CD1c-positive myeloid dendritic cell (primary cell): ENCODE data around the gene MMAB.
"Not testable (repeated sequence)": the region's sequence is repeated elsewhere in the genome, so short reads cannot be mapped to it uniquely, and the experiment has no call there.

Experiments used
- DNase-seq: peaks from one replicate; pipeline ENCODE4 v3.0.0-alpha.2; 2016; ENCODE audit errors: extremely low spot score

MMAB gene

DNA sequence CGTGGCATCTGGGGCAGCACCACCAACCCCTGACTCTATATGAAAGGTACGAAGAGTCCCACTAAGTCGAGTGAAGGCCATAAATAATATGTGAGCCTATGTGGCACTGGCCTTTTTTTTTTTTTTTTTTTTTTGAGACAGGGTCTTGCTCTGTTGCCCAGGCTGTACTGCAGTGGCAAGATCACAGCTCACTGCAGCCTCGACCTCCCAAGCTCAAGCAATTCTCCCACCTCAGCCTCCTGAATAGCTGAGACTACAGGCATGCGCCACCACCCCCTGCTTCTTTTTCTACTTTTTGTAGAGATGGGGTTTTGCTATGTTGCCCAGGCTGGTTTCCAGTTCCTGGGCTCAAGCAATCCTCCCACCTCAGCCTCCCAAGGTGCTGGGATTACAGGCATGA, 28.8 kb upstream of the MMAB start:
- not testable (repeated sequence) for DNase-seq

DNA sequence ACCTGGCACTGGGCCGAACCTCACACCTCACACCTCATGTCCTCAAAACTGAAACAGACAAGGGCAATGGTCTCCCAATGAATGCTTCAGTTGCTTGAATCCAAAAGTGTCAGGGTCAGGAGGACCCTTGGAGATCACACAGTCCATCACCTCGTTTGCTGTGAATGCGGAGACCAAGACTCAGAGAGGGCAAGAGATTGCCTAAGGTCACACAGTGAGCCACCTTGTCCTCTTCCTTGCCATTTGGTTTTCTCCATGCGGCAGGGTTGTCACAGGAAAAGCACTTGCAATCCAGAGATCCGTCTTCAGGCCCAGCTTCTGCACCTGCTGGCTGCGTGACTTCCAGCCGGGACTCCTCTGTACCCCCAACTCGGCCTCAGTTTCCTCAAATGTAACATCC, 28.3 kb upstream of the MMAB start:
- DNase-seq, result no peak

DNA sequence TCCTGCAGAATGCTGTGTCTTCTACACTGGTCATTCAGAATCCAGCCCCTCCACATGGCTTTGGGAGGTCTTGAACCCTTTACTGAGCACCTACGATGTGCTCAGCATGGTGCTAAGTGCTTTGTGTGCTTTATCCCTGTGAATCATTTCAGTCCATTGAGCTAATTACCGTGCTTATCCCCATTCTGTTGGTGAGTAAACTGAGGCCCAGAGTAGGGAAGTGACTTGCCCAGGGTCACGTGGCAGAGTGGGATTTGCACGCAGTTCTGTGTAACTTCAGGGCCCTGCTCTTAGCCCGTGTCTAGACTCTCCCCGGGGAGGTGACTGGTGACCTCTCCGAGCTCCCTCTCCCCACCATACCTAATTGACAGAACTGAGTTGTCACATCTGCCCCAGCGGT, 27.7 kb upstream of the MMAB start:
- no peak for DNase-seq

DNA sequence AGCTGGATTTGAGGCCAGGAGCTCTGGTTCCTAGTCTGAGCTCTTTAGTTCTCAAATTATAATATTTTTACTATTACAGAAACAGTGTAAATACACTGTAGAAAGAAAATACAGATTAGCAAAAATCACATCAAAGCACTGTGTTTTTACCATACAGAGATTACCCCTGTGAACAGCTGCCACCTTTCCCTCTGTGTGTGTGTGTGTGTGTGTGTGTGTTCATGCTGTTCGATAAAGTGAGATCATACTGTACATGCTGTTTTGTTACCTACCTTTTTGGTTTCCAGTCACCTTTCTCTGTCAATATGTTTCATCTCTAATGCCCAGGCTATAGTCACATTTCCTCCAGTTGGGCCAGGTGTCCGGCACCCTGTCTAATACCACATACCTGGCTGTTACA, 27.2 kb upstream of the MMAB start:
- no peak for DNase-seq

DNA sequence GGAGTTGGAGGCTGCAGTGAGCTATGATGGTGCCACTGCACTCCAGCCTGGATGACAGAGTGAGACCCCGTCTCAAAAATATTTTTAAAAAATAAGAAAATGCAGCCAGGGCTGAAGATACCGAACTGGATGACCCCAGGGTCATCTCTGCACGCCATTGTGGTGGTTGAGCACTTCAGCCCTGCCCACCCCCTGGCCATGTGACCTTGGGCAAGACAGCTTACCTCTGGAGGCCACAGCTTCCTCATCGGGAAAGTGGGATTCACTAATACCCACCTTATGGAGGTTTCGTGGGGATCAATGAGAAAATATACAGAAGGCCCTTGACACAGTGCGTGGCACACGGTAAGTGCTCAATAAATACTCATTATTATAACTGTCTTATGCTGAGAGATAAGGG, 25.8 kb upstream of the MMAB start:
- DNase-seq, result no peak

DNA sequence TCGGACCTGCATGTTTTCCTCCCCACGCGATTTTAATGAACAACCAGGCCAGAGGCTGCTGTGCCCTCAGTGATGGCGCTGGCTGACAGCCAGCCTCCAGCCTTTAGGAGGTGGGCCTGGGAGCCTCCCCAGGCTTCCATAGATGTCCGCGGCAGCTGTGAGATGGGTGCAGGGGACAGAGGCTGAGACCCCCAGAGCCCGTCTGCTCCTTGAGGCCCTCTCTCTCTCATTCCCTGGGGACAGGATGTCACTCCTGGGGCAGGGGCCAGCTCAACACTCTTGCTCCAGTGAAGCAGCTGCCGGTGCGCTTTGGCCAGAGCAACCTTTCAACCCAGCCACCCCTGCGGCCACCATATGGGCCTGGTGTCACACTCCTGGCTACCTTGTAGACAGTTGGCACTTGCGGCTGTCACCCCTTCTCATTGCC, 25.1 kb upstream of the MMAB start:
- DNase-seq, result no peak

DNA sequence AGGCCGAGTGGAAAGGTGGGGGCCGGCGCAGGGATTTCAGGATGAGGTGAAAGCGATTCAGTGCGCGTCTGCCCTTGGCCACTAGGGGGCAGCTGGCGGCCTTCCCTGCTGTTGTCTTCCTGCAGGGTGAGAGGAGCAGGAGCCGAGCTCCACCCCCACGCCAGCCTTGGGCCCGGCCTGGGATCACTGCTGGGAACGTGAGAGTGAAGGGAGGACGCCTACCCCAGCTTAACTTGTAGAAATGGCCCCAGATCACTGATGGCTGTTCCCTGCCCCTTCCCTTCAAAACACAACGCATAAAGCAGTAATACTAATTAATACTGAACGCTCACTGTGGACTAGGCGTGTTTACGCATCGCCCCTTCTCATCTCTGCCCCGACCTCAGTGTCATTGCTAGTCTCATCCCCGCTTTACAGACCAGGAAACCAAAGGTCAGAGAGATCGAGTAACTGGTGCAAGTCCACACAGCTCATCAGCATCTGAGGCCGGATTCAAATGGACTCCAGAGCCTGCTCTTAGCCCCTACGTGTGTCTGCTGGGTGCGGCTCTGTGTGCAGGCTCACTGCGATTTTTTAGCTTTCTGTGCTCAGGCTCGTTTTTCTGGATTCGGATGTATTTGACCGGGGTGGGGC, 24.6 kb upstream of the MMAB start:
- peak; percentile 73 for DNase-seq

DNA sequence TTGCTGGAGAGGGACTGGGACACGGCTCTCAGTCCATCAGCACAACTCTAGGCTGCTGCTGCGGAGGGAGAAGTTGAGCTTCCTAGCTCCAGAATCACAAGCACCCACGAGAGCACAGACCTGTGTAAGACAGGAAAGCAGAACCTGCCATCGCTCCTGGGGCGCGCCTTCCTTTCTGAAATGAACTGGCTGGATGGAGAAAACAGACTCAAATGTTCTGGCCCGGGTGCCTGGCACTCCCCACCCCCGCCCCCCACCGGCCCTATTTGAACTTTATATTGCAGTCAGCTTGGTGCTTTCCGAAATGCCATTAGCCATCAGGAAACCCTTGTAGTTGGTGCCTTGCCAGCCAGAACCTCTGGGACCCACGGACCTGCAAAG, 24.1 kb upstream of the MMAB start:
- DNase-seq, result no peak

DNA sequence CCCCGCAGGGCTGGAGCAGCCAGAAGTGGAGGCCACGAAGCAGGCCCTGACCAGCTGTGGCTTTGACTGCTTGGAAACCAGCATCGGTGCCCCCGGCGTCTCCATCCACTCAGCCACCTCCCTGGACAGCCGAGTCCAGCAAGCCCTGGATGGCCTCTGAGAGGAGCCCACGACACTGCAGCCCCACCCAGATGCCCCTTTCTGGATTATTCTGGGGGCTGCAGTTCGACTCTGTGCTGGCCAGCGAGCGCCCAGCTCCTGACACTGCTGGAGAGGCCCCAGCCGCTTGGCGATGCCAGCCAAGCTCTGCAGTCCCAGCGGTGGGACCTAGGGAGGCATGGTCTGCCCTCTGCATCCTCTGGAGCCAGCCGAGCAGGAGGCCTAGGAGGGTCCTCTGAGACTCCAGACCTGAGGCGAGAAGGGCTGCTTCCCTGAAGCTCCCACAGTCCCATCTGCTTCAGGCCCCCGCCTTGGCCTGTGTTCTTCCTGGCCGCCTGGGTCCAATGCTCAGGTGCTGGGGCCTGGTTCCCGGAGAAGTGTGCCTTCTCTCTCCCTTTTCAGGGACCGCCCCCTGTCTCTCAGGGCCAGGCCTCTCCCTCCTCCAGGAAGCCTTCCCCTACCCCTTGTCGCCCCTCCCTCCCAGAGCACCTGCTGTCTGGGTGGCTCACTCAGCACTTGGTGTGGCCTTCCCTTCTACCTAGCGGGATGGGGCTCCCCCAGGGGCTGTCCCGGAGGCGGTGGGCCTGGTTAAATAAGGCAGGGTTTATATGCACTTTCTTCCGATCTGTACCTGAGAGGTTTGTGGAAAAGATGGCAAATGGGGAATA, 23.3 kb upstream of the MMAB start:
- no peak for DNase-seq

DNA sequence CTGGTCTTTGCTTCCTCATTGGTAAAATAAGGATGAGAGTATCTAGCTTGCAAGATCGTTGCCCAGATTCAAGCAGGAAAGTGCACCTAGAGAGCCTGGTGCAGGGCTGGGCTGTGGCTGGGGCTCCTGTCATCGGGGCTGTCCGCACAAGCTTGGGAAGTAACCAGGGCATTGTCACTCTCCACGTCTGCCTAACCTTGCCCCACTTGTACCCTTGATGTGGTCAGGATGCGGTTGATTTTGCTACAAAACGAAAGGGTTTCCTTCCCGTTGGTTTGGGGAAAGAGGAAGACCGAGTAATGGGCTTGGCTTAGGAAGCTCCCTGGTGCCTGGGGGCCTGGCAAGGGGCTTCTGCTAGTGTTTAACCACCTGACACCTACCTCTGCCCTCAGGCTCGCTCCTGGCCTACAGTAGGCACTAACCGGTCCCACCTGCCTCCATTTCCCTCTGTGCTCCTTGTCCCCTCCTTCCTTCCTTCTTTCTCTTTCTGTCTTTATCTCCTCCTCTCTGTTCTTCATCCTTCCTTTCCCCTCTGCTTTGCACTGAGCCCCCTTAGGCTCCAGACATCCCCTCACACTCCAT, 22.1 kb upstream of the MMAB start:
- peak; percentile 16 for DNase-seq

DNA sequence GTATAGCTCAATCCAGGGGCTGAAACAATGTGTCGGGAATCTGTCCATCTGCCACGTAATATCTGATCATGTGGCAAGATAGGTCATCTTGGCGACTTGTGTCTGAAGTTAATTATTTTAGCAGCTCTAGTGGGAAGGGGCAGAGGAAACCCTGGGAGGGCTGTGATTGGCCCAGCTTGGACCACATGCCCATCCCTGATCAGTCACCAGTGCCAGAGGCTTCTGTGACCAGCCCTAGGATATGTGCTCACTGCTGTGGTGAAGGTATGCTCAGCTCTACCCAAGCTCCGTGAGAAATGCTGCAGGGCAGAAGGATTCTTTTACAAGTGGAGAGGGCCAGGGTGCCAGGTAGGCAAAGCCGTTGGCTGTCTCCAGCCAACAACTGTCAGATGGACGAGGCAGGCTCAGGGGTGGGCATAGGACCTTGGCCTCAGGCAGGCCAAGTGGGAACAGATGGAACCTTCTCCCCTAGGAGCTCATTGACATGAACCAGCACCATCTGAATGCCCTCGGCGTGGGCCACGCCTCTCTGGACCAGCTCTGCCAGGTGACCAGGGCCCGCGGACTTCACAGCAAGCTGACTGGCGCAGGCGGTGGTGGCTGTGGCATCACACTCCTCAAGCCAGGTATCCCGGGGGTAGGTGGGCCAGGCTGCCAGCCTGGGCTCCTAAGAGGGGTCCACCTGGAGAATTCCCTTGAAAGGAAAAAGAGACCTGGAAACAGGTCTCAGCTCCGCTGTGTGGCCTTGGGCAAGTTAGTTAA, 21.4 kb upstream of the MMAB start:
- no peak for DNase-seq

DNA sequence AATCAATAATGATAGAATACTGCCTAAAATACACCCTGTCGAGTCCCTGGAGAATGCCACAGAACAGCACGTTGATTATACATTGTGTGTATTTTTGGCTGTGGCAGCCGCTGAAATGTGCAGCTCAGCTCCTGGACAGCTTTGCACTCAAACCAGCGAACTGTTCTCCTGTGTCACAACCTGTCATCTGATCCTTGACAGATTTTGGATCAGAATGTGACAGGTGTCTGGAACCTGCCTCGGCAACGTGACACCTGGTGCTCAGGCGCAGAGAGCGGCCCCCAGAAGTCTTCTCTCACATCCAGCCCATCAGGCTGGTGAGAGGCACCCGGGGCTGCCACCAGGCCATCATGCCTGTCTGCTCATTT, 19.6 kb upstream of the MMAB start:
- no peak for DNase-seq

DNA sequence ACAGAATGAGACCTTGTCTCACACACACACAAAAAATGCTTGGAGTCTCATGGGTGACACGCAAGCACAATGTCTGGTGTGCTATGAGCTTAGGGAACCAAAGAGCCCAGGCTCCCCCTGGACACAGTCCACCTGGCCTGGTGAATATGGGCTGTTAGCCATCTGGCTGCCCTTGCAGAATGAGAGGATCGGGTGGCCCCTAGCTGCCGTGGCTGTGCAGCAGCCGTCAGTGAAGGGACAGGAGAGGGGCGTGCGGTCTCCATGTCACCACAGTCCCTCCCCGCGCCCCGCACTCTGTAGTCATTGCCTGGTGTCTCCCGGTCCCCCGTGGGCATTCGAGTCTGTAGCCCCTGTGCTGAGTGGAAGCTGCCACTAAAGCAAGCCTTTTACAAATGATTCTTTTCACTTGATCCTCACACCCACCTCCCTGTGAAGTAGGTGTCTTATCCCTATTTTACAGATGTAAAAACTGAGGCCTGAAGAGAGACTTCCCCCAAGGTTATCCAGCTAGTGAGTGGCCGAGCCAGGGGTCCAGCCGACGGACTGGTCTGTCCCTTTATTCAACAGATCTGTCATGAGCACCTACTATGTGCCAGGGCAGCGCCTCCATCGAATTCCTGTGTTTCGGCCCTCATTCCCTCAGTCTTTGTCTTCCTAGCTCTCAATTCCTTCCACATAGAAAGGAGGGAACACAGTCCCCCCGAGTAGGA, 19.0 kb upstream of the MMAB start:
- DNase-seq, result no peak

DNA sequence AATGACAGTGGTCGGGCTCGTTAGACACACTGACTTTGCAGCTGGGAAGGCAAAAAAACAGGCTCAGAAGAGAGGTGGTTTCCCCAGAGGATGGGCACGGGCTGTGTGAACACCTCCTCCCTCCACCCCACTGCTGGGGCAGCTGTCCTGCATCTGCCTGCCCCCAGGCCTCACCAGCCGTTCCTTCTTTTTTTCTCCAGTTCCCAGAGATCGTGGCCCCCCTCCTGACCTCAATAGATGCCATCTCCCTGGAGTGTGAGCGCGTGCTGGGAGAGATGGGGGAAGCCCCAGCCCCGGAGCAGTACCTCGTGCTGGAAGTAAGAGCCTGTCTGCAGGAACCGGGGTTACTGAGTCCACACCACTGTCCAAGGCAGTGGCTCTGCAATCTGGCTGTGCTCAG, 17.7 kb upstream of the MMAB start:
- no peak for DNase-seq

DNA sequence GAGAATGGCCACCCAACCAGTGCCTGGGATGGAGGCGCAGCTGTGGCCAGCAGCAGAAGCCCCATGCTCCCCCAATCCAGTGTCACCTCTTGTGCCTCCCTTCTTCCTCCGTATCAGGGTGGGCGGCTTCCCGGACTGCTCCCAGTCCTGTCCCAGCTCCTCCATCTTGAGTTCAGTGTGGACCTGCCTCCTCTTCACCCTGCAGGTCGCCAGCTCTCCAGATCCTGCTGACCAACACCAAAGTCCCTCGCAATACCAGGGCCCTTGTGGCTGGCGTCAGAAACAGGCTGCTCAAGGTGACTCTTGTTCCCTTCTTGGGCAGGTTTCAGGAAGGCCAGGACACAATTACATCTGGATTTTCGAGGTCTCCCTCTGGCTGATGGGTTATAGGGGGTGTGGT, 17.3 kb upstream of the MMAB start:
- DNase-seq, result no peak

DNA sequence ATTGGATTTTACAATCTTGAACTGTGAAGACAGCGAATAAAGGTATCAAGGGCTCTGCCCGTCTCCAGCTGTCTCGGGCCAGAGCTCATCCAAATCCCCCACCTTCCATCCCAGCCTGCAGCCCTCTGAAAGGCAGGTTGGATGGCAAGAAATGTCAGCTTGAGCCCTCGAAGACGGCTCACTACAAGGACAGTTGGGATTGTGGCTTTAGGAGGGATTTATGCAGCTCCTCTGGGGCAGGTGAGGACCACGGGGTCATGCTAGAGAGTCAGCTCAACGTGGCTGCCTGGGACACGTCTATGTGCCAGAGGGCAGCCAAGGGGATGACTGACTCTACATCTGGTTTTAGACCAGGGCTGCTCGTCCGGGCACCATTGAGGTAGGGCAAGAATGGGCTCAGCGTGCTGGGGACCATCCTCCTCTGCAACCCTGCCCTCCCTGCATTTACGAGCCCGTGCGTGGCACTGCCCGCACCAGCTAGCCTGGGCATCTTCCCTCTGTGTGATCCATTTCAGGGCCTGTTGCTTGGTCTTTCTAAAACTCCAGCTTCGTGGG, 16.5 kb upstream of the MMAB start:
- no peak for DNase-seq

DNA sequence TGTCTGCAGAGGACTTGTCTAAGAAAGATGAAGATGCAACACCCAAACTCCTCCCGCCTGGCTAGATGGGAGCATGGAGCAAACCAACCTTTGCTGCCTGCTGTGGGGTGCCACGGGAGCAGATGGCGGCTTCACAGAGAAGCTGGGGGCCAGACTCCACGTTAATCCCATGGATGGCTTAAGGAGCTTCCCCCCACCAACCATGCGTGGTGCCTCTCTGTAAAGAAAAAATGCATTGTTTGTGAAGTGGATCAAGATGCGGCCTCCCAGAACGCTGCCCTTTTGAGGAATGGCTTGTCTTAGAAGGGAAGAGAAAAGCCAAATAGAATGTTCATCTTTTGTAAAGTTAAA, 15.9 kb upstream of the MMAB start:
- no peak for DNase-seq

DNA sequence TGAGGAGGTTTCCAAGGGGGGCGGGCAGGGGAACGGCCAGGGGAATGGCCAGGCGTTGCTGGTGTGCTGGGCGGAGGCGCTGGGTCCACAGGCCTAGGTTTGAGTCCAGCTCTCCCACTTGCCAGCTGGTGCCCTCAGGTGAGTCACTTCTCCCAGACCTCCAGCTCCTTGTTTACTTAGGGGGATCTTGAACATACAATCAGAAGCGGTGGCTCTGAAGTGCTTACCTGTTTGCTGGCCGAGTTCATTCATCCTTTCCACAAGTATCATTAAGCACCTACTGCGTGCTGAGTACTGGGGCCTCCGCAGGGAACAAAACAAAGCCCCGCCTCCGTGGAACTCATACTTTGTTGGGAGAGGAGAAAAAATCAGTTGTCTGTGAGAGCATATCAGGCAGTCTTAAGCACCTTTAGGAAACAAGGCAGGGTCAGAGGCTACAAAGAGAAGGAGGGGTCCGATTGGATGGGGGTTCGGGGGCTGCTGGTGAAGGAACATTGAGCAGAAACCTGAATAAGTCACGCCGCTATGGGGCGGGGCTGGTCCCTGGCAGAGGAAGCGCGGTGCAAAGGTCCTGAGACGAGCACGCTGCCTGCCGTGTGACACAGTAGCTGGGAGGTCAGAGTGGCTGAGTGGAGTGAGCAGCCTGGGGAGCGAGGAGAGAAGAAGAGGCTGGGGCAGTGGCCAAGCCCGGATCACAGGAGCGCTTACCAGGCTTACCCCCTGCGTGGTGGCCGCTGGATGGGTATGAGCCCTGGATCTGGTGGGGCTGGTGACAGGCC, 15.3 kb upstream of the MMAB start:
- no peak for DNase-seq

DNA sequence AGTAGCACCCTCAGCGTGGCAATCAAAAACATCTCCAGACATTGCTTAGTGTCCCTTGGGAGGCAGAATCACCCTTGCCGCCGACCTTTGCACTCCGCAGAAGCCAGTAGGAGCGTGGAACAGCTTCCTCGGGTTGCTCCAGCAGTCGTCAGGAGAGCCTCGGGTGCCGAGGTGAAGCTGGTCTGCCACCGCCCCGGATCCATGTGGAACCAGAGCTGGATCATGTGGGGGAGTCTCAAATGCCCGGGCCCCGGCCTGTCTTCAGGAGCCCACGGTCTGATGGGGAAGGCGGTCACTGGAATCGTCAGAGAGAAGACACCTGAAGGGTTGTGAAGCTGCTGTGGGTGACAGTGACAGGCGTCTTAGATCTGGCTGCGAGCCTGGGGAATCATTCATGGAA, 14.6 kb upstream of the MMAB start:
- DNase-seq, result no peak

DNA sequence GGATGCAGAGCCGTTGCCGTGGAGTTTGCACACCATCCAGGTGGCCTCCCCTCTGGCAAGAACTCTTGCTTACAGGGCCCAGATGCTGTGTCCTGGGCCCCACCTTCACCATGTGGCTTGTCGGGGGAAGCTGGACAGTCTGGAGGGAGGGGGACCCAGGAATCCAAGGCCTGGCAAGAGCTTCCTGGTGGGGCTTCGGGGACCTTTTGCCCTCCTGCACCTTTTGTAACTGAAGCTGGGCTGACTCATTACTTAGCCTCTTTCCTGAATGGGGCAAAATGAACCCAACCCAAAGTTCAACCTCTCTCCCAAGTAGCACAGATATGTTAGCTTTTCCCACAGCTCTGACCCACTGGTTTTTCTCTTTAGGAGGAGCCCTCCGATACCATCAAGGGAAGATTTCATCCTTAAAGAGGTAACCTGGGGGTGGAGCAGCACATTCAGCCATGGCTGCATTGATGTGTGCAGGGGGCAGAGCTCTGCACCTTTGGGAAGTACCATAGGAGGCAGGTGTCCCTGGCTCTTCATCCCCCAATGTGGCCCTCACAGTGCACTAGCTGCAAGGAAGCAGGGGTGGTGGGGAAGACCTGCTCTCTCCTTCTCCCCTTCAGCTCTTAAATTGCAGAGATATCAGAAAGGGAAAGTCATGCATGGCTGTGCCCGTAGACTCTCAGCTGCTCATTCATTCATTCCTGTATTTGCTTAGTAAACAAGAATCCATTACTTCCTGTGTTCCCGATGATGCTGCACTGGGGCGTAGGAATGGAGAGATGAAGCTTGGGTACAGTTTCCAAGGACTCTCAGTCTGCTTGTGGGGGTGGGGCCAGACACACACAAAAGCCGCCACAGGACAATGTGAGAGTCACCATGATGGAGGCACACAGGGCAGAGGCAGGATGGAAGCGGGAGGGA, 13.3 kb upstream of the MMAB start:
- no peak for DNase-seq
